ENCODE measurements around the gene PSMA2.
"Not testable (repeated sequence)": the region's sequence is repeated elsewhere in the genome, so short reads cannot be mapped to it uniquely, and the experiment has no call there.

The PSMA2 gene

DNA sequence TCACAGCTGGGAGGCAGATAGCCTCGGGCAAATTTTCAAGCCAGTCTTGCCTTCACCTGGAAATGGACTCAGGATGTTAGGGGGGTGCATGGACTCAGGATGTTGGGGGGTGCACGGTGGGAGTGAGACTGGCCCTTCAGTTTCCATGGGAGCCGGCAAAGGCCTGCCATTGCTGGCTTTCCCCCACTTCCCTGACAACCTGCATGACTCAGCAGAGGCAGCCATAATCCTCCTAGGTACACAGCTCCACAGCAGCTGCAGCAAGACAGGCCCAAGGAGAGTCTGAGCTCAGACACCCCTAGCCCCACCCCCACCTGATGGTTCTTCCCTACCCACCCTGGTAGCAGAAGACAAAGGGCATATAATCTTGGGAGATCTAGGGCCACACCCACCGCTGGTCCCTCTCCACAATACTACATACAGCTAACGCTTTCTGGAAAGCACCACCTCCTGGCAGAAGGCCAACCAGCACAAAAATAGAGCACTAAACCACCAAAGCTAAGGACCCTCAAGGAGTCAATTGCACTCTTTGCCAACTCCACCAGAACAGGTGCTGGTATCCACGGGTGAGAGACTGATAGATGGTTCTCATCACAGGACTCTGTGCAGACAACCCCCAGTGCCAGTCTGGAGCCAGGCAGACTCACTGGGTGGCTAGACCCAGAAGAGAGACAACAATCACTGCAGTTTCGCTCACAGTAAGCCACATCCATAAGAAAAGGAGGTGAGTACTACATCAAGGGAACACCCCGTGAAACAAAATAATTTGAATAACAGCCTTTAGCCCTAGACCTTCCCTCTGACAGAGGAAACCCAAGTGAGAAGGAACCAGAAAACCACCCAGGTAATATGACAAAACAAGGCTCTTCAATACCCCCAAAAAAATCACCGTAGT is 38.4 kb downstream of the PSMA2 start:
- DNase-seq, result no peak

DNA sequence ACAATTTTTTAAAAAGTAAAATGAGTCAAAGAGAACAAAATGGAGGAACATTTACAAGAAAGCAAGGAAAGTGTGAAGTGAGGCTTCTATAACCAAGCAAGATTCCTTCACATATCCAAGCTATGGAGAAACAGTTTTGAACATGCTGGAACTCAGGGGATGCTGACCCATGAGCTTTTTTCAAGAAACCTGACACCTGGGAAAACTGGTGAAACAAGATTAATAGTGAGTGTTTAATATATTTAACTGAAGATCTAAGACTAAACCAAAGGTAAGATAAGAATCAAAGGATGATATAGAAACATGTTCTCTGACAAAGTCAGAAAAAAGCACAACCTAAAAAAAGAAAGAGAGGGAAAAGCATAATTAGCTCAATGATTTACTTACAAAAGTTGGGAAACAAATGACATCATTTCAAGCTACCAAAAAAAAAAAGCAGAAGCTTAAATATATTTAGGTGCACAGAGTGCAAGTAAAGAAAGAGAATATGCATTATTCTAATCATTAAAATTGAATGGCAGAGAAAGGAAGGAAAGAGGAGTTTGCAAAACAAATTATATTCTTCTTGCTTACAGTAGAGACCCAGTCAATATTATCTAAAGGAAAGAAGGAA is 45.0 kb downstream of the PSMA2 start:
- no peak for DNase-seq

DNA sequence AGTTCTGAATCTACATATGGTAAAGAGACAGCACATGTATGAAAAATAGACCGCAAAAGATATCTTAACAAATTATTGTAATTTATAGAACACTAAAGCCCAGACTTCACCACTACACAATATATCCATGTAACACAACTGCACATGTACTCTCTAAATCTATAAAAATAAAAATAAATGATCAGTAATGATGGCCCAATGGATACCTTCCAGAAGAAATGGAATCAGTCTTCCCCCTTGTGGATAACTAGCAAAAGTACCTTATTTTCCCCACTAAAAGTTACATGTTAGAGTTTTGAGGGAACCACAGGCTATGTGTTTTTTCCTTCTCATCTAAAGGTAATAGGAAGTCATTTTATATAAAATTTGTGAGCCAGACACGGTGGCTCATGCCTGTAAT is 45.8 kb downstream of the PSMA2 start:
- DNase-seq, result no peak

DNA sequence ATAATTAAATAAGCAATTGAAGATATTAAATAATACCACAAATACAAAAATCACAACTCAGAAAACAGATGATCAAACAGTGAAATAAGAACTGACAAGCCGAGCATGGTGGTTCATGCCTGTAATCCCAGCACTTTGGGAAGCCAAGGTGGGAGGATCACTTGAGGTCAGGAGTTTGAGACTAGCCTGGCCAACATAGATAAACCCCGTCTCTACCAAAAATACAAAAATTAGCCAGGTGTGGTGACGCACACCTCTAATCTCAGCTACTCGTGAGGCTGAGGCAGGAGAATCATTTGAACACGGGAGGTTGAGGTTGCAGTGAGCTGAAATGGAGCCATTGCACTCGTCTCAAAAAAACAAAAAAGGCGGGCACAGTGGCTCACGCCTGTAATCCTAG is 46.8 kb downstream of the PSMA2 start:
- DNase-seq, result not testable (repeated sequence)

DNA sequence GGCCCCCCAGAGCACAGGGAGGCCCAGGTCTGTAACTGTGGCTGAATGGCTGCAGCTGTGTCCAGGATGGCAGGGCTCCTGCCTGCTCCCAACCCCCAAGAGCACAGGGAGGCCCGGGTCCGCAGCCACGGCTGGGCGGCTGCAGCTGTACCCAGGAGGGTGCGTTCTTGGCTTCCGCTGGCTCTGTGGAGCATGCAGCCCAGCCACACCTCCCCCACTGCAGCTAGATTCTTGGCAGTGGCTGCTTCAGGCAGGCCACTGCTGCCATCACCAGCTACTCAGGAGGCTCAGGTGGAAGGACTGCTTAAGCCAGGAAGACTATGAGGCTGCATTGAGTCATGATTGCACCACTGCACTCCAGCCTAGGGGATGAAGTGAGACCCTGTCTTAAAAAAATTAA is 48.0 kb downstream of the PSMA2 start:
- DNase-seq, result no peak

DNA sequence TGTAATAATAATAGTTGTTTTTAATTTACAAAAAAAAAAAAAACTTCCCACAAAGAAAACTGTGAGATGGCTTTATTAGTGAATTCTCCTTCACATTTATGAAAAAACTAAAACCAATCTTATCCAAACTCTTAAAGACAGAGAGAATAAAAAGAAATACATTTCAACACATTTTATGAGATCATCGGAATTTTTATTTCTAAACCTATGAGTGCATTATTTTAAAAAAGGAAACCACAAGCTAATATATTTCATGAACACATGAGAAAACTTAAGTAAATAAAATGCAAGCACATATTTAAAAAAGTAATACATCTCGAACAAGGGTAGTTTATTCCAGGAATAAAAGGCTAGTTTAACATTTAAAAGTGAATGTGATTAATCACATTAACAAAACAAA is 51.6 kb downstream of the PSMA2 start:
- DNase-seq, result no peak

DNA sequence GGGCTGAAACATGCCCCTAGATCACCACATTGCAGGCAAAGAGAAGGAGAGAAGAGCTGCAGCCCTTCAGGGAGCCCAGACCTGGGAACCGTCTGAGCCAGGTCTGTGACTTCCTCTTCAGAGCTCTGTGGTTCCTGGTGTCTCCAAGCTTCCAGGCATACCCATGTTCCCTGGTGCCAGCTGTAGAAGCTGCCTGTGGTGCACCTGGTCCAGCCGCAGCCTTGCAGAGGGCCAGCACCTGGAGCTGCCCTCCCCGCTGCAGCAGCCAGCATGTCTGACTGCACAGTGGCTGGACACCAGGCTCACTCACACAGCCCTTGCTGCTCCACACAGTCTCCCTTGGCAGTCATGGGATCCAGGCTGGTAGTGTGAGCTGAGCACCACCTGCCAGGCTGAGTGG is 53.7 kb downstream of the PSMA2 start:
- no peak for DNase-seq

DNA sequence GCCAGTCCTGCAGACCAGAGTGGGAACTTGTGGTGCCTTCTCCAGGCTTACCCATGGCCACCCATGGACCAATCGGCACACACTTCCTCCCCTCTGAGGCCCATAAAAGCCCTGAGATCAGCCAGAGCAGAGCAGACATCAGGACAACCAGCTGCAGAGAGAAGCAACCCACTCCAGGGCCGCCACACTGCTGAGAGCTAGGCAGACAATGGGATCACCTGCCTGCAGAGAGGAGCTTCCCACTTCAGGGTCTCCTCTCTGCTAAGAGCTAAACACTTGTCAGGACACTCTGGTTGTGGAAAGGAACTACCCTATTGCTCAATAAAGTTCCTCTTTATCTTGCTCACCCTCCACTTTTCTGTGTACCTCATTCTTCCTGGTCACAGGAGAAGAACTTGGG is 54.1 kb downstream of the PSMA2 start:
- no peak for DNase-seq

DNA sequence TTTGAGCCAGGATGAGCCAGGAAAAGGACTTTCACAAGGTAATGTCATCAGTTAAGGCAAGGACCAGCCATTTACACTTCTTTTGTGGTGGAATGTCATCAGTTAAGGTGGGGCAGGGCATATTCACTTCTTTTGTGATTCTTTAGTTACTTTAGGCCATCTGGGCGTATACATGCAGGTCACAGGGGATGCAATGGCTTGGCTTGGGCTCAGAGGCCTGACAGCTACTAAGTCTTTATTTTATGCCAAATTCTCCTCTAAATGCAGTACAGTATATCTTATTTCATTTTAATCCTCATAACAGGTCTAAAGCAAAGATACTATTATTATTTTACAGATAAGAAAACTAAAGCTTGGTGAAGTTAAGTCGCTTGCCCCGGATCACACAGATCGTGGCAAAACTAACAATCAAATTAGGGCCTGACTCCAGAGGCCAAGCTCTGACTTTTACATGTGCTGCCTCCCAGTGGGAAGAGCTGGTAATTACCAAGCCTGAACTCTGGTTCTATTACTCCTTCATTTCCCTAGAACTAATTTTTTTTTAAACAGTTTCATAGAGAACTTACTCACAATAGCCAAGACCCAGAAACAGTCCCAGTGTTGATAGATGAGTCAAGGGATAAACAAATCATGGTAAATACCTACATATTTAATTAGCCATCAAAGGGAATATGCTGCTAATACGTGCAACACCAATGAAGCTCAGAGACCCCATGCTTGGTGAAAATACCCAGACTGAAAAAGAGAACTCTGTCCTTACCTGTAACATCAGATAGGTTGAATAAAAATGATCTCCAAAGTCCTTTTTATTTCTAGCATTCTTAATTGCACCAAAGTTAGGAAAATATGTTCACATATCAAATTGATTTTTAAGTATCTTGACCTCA is 55.5 kb downstream of the PSMA2 start:
- peak; percentile 38 to 45 for DNase-seq

DNA sequence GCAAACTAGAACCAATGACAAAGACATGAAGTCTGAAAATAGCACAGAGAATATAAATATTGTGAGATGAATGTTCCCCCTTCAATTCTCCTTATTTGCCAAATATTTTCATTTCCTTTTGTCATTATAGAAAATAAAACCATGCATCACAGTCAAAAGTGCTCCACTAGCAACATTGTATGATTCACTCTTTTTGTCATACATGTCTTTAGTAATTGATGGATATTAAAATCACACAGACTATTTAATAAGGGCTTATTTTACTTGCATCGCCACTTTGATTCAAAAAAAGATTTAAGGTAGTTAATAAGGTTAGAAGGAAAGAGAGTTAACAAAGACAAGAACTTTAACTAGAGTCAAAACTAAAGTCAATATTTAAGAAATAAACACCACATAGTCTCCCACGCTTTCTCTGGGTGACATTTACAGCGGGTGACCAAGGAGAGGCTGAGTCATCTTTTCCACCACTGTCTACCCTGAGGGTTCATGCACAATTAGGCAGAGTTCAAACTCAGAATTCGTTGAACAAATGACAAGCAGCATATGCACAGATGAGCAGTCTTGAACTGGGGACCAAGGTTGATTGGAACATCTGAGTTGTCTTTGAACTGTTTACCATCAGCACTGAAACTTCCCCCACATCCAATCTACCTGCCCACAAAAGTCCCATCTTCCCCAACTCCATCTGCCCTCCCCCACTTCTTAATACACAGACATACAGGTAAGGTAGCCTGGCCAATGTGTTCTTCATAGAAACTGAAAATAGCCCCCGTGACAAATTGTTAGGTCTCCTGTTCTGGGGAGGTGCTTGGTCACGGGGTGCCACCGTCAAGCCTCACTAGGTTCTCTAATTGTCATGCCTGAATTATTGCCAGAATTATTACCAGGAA is 62.6 kb downstream of the PSMA2 start:
- no peak for DNase-seq

DNA sequence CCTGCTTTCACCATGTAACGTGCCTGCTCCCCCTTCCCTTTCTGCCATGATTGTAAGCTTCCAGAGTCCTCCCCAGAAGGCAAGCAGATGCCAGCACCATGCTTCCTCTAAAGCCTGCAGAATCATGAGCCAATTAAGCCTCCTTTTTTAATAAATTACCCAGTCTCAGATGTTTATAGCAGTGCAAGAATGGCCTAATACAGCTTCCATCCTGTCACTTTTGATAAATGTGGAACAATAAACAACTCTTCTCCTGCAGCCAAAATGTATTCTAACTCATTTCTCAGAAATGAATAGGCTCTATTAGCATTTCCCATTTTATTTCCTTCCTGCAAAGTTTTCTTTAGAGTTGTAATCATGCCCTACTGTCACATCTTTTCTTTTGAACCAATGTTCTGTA is 63.5 kb downstream of the PSMA2 start:
- DNase-seq, result no peak

Data from CD4-positive, alpha-beta T cell treated with Interleukin-1 beta for 1 hour (primary cell).